ENCODE results near the gene ITPRIPL2. TPM values are rescaled to one million over a fixed set of nuclear protein-coding genes. Genes with fewer than 3 reads are reported as not detected.

ITPRIPL2 gene
- total and polyA plus RNA-seq, 2 of the 13 experiments (the other 11 are each of a cell fraction or from before 2014, with no cell fraction given) = 5.9 to 12.6 TPM

DNA sequence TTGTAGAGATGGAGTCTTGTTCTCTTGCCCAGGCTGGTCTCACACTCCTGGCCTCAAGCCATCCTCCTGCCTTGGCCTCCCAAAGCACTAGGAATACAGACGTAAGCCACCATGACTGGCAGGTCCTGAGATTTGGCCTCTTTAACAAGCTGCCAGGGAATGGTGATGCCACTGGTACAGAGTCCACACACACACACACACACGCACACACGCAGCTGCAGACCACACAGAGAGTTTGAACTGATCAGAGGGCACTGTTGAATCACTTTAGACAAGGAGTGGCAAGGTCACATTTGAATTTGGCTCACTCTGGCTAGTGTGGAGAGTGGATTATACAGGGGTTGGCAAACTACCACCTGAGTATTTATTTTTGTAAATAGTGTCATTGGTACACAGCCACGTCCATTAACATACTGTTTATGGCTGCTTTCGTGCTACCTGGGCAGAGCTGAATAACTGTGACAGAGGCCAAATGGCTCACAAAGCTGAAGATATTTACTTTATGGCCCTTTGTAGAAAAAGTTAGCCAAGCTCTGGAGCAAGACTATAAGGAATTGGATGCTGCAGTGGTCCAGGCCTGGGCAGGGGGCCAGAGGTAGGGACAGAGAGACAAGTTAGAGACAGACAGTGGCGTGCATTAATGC, 9.9 kb downstream of the ITPRIPL2 start (continued):
- TF ChIP-seq, protein P1, sequence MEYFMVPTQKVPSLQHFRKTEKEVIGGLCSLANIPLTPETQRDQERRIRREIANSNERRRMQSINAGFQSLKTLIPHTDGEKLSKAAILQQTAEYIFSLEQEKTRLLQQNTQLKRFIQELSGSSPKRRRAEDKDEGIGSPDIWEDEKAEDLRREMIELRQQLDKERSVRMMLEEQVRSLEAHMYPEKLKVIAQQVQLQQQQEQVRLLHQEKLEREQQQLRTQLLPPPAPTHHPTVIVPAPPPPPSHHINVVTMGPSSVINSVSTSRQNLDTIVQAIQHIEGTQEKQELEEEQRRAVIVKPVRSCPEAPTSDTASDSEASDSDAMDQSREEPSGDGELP (IDR thresholded peaks at IDR 0.05; ENCODE audit: borderline replicate concordance, low read depth) = no peak; the same call in 1 of the 2 replicates
- TF ChIP-seq ZFYVE20 (CRISPR knock-in tag; IDR thresholded peaks at IDR 0.05; ENCODE audit: borderline replicate concordance, low read depth) = no peak
- TF ChIP-seq, protein P2, sequence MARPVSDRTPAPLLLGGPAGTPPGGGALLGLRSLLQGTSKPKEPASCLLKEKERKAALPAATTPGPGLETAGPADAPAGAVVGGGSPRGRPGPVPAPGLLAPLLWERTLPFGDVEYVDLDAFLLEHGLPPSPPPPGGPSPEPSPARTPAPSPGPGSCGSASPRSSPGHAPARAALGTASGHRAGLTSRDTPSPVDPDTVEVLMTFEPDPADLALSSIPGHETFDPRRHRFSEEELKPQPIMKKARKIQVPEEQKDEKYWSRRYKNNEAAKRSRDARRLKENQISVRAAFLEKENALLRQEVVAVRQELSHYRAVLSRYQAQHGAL (CRISPR knock-in tag; IDR thresholded peaks at IDR 0.05; ENCODE audit: not compliant biosample characterization) = no peak
- TF ChIP-seq, protein P3, sequence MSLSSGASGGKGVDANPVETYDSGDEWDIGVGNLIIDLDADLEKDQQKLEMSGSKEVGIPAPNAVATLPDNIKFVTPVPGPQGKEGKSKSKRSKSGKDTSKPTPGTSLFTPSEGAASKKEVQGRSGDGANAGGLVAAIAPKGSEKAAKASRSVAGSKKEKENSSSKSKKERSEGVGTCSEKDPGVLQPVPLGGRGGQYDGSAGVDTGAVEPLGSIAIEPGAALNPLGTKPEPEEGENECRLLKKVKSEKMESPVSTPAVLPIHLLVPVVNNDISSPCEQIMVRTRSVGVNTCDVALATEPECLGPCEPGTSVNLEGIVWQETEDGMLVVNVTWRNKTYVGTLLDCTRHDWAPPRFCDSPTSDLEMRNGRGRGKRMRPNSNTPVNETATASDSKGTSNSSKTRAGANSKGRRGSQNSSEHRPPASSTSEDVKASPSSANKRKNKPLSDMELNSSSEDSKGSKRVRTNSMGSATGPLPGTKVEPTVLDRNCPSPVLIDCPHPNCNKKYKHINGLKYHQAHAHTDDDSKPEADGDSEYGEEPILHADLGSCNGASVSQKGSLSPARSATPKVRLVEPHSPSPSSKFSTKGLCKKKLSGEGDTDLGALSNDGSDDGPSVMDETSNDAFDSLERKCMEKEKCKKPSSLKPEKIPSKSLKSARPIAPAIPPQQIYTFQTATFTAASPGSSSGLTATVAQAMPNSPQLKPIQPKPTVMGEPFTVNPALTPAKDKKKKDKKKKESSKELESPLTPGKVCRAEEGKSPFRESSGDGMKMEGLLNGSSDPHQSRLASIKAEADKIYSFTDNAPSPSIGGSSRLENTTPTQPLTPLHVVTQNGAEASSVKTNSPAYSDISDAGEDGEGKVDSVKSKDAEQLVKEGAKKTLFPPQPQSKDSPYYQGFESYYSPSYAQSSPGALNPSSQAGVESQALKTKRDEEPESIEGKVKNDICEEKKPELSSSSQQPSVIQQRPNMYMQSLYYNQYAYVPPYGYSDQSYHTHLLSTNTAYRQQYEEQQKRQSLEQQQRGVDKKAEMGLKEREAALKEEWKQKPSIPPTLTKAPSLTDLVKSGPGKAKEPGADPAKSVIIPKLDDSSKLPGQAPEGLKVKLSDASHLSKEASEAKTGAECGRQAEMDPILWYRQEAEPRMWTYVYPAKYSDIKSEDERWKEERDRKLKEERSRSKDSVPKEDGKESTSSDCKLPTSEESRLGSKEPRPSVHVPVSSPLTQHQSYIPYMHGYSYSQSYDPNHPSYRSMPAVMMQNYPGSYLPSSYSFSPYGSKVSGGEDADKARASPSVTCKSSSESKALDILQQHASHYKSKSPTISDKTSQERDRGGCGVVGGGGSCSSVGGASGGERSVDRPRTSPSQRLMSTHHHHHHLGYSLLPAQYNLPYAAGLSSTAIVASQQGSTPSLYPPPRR (CRISPR knock-in tag; IDR thresholded peaks at IDR 0.05; ENCODE audit: borderline replicate concordance) = peak; percentile 64; the same call in 1 of the 2 replicates
- no peak for TF ChIP-seq TMF1 (CRISPR knock-in tag; IDR thresholded peaks at IDR 0.05; ENCODE audit: low read depth)
- peak; percentile 41; the same call in 1 of the 2 replicates for TF ChIP-seq KDM5B (CRISPR knock-in tag; IDR thresholded peaks at IDR 0.05; ENCODE audit: borderline replicate concordance)
- no peak for TF ChIP-seq KDM1A (CRISPR knock-in tag; IDR thresholded peaks at IDR 0.05)
- TF ChIP-seq, protein P4, sequence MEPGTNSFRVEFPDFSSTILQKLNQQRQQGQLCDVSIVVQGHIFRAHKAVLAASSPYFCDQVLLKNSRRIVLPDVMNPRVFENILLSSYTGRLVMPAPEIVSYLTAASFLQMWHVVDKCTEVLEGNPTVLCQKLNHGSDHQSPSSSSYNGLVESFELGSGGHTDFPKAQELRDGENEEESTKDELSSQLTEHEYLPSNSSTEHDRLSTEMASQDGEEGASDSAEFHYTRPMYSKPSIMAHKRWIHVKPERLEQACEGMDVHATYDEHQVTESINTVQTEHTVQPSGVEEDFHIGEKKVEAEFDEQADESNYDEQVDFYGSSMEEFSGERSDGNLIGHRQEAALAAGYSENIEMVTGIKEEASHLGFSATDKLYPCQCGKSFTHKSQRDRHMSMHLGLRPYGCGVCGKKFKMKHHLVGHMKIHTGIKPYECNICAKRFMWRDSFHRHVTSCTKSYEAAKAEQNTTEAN (CRISPR knock-in tag; conservative IDR thresholded peaks at IDR 0.05) = peak; percentile 94
- TF ChIP-seq CEBPG (CRISPR knock-in tag; IDR thresholded peaks at IDR 0.05) = peak; percentile 40; the same call in 1 of the 2 replicates
- TF ChIP-seq ZNF564 (CRISPR knock-in tag; IDR thresholded peaks at IDR 0.05) = no peak
- no peak for TF ChIP-seq POLR2AphosphoS5 (IDR thresholded peaks at IDR 0.05; ENCODE audit: low read depth, low read length)
- TF ChIP-seq ZBTB21 (CRISPR knock-in tag; IDR thresholded peaks at IDR 0.05) = no peak
- peak; percentile 53; the same call in 1 of the 2 replicates for TF ChIP-seq GATAD1 (CRISPR knock-in tag; IDR thresholded peaks at IDR 0.05)
- TF ChIP-seq SP1 (IDR thresholded peaks at IDR 0.05) = no peak
- TF ChIP-seq SP1 (CRISPR knock-in tag; IDR thresholded peaks at IDR 0.05) = no peak
- peak; percentile 66 for TF ChIP-seq SAP130 (CRISPR knock-in tag; IDR thresholded peaks at IDR 0.05; ENCODE audit: low read depth)
- TF ChIP-seq, protein P5, sequence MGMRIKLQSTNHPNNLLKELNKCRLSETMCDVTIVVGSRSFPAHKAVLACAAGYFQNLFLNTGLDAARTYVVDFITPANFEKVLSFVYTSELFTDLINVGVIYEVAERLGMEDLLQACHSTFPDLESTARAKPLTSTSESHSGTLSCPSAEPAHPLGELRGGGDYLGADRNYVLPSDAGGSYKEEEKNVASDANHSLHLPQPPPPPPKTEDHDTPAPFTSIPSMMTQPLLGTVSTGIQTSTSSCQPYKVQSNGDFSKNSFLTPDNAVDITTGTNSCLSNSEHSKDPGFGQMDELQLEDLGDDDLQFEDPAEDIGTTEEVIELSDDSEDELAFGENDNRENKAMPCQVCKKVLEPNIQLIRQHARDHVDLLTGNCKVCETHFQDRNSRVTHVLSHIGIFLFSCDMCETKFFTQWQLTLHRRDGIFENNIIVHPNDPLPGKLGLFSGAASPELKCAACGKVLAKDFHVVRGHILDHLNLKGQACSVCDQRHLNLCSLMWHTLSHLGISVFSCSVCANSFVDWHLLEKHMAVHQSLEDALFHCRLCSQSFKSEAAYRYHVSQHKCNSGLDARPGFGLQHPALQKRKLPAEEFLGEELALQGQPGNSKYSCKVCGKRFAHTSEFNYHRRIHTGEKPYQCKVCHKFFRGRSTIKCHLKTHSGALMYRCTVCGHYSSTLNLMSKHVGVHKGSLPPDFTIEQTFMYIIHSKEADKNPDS (CRISPR knock-in tag; IDR thresholded peaks at IDR 0.05) = no peak
- TF ChIP-seq, protein P6, sequence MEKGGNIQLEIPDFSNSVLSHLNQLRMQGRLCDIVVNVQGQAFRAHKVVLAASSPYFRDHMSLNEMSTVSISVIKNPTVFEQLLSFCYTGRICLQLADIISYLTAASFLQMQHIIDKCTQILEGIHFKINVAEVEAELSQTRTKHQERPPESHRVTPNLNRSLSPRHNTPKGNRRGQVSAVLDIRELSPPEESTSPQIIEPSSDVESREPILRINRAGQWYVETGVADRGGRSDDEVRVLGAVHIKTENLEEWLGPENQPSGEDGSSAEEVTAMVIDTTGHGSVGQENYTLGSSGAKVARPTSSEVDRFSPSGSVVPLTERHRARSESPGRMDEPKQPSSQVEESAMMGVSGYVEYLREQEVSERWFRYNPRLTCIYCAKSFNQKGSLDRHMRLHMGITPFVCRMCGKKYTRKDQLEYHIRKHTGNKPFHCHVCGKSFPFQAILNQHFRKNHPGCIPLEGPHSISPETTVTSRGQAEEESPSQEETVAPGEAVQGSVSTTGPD (CRISPR knock-in tag; IDR thresholded peaks at IDR 0.05) = peak; percentile 98
- peak; percentile 73 for TF ChIP-seq FOSL2 (CRISPR knock-in tag; IDR thresholded peaks at IDR 0.05)

Measured in HepG2 (cell line).